Measurements from ENCODE around the gene RGS19.
"Not testable (repeated sequence)": the region's sequence is repeated elsewhere in the genome, so short reads cannot be mapped to it uniquely, and the experiment has no call there.

Gene RGS19

DNA sequence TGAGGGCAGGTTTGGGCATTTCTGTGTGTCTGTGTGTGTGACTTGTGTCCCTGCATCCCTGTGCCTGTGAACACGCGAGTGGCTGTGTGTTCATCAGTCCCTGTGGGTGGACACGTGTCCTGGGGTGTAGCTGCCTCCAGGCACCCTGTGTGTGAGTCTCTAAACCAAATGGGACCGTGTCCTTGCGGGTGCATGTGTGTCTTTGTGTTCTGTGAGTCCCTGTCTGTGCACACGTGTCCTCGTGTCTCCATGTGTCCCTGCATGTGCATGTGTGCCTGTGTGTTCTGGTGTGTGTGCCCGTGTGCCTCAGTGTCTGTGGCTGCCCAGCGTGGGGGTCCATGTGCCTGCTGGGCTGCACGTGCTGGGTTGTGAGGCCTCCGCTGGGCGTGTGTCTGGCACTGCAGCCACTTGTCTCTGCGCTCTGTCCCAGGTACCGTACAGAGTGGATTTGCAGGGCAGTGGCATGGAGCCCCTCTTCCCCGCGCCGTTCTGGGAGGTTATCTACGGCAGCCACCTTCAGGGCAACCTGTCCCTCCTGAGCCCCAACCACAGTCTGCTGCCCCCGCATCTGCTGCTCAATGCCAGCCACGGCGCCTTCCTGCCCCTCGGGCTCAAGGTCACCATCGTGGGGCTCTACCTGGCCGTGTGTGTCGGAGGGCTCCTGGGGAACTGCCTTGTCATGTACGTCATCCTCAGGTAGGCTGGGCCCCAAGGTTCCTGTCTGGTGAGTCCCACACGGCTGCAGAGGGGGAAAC lies 13.1 kb upstream of the RGS19 start:
- DNase-seq: no peak

DNA sequence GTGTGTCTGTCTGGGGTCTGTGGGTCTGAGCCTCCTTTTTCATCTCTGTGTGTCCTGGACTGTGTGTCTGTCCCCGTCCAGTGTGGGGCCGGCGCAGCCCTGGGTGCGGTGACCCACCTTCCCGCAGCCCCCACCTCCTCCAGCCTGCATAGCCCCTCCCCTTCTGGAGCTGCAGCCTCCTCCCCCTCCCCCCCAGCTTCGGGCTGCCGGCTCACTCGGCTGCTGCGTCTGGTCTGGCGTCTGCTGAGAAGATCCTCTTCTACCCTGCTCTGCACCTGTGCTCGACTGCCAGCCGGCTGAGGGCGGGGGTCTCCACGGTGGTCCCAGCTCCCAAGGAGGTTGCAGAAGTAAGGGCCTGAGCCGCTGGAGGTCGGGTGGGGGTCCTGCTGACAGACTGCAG lies 12.5 kb upstream of the RGS19 start:
- DNase-seq: no peak

GRCh38 chr20:64091340-64091739 lies 12.0 kb upstream of the RGS19 start:
- no peak for DNase-seq

- no peak for DNase-seq
Observed at GRCh38 chr20:64090165-64090564, 10.8 kb upstream of the RGS19 start.

DNA sequence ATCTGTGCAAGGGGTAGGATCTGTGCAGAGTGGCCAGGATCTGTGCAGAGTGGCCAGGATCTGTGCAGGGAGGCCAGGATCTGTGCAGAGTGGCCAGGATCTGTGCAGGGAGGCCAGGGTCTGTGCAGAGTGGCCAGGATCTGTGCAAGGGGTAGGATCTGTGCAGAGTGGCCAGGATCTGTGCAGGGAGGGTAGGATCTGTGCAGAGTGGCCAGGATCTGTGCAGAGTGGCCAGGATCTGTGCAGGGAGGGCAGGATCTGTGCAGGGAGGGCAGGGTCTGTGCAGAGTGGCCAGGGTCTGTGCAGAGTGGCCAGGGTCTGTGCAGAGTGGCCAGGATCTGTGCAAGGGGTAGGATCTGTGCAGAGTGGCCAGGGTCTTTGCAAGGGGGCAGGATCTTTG lies 9.3 kb upstream of the RGS19 start:
- not testable (repeated sequence) for DNase-seq

DNA sequence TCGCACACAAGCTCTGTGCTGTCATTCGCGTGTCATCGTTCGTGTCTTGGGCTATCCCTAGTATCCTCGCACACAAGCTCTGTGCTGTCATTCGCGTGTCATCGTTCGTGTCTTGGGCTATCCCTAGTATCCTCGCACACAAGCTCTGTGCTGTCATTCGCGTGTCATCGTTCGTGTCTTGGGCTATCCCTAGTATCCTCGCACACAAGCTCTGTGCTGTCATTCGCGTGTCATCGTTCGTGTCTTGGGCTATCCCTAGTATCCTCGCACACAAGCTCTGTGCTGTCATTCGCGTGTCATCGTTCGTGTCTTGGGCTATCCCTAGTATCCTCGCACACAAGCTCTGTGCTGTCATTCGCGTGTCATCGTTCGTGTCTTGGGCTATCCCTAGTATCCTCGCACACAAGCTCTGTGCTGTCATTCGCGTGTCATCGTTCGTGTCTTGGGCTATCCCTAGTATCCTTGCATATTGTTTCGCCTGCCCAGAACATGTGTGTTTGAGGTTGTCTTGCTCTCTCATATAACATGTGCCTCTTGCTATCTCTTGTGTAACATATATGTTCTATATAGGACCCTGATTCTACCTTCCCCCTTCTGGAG lies 8.0 kb upstream of the RGS19 start:
- DNase-seq: not testable (repeated sequence)

GRCh38 chr20:64086801-64087200 lies 7.5 kb upstream of the RGS19 start:
- no peak for DNase-seq

GRCh38 chr20:64084685-64085152 lies 5.4 kb upstream of the RGS19 start:
- DNase-seq: no peak

DNA sequence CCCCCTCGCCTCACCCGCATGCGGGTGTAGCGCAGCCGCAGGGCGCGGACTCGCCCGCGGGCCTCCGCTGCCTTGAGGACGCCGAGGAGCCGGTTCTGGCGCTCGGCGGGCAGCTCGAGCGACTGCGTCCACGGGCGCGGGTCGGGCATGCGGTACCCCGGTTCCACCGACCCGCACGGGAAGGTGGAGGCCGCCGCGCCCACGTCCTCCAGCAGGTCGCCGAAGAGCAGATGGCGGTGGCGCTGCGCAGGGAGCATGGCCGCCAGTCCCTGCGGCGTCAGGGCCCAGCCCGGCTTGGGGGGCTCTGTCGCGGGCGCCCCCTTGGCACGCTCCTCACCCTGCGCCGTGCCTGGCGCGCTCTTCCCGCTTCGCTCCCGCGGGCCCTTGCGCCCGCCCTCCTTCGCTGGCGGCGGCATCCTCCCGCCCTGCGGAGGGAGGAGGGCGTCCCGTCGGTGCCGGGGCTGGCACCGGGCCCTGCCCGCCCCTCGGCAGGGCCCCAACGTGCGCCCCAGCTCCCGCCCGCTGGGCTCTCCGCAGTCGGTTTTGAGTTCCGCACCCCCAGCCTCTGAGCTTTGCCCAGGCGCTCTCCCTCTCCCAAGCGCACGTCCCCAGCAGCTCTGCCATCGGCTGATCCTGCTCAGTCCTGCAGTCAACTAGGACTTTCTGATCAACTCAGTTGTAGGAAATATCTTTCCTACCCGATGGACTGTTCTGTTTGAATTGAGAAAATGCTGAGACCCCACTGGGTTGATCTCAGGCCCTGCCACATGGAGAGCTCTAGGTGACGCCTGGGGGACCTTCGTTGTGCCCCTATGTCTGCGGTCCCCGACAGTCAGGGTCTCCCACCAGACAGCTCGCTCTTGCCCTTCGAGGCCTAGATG lies 4.7 kb upstream of the RGS19 start, which contains the start of gene LKAAEAR1:
LKAAEAR1 (minus strand) TSS at position 595 of the 881 bp plus-strand sequence; CDS start at position 416, 179 bp downstream.
- DNase-seq: no peak

DNA sequence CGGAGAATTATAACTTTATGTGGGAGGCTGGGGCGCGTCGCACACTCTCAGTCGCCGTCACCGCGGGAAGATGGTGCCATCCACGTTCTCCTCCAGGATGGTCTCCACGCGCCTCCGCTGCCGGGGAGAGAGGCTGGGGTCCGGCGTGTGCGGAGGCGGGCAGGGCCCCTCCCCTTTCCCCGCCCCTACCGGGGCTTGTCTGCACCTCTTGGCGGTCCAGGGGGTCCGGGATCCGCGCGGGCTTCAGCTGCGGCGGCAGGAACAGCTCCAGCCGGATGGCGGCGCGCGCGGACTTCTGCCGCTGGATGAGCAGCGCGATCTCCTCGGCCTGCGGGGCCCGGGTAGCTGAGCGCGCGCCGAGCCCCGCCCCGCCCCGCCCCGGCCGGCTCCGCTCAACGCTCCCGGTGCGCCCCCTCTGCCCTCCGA lies 4.1 kb upstream of the RGS19 start:
- DNase-seq: no peak

- no peak for DNase-seq
Observed at GRCh38 chr20:64082820-64083377, 3.6 kb upstream of the RGS19 start.

- no peak for DNase-seq
Observed at GRCh38 chr20:64082126-64082731, 2.9 kb upstream of the RGS19 start.

- DNase-seq: no peak
Observed at GRCh38 chr20:64081624-64081964, 2.3 kb upstream of the RGS19 start.

GRCh38 chr20:64080813-64081623 lies 1.7 kb upstream of the RGS19 start:
- no peak for DNase-seq

DNA sequence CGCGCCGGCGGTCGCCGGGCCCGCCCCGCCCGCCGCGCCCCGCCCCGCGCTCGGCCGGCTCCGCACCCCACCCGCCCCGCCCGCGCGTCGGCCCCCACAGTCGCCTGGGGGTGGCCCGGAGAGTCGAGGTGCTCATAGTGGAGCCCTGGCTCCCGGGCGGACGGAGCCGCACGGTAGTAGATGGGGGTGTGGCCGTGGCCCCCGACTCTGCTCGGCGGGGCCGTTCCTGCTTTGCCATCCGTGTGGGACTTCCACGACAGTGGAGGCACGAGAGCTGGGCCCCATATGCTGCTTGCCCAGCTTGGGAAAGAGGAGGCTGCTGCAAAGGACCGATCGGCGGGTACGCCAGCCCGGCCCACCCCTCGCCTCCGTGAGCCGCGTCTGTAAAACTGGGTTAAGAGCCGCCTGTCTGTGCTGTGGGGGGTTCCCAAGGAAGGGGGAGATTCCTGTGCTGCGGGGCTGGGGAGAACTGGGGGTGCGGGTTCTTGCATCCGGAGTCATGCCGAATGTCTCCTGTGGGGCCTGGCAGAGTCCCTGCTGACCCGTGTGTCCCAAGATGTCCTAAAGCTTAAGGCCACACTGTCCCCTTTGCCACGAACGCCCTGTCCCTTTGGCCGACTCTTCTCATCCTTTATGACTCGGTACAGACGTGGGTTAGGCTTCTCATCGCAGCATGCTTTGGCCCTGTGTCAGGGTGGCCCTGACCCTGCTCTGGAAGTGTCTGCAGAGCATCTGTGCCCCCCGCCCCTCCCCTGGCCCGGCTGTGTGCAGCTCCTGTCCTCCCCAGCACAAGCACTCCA lies 895 bp upstream of the RGS19 start, which contains the start of gene OPRL1:
OPRL1 (plus strand) TSS at position 70 of the 800 bp plus-strand sequence. CDS start 12,639 bp downstream, outside the sequence.
- no peak for DNase-seq

GRCh38 chr20:64078934-64079272 lies 415 bp downstream of the RGS19 start:
- DNase-seq: no peak

- DNase-seq: no peak
Observed at GRCh38 chr20:64077876-64078551, 1.3 kb downstream of the RGS19 start.

GRCh38 chr20:64077541-64077875 lies 1.8 kb downstream of the RGS19 start:
- no peak for DNase-seq

GRCh38 chr20:64077094-64077493 lies 2.2 kb downstream of the RGS19 start:
- DNase-seq: no peak
